Caco-2 (cell line): ENCODE results near the gene TDRD6. TPM values are rescaled to one million over a fixed set of nuclear protein-coding genes. Genes with fewer than 3 reads are reported as not detected.
A peak's percentile ranks its signal among the peaks of the same experiment; 100 is the strongest.

Experiments
- BruUV-seq: library from RNA; stranded (reverse); fragments of 400-500 nt; replicated peaks from 2 replicates; lab custom pipeline; 2021; lab: Mats Ljungman, UMichigan
- CTCF ChIA-PET: fragments of 300-600 bp; sonication (Branson Sonifier 250); formaldehyde crosslinking; loops from one replicate; lab custom pipeline; 2022; ENCODE audit warnings: antibody characterized with exemption; lab: Charles Lee
- POLR2A ChIA-PET: fragments of 300-600 bp; sonication (Branson Sonifier 250); formaldehyde crosslinking; loops from one replicate; lab custom pipeline; 2022; ENCODE audit warnings: antibody characterized with exemption; lab: Charles Lee
- DNase-seq, 2 experiments: peaks; one replicate each; pipeline versions ENCODE4 v3.0.0 to v3.0.0-alpha.2; 2020 to 2022
- H3K27me3 ChIP-seq: replicated peaks from 2 replicates; pipeline ENCODE4 v1.6.0; 2011; ENCODE audit warnings: low read length; ENCODE audit not compliant: control insufficient read depth, insufficient read depth
- H3K36me3 ChIP-seq: 2 replicates; pipeline ENCODE4 v1.5.1; 2011; ENCODE audit warnings: low read length; ENCODE audit not compliant: control insufficient read depth, insufficient read depth
- H3K4me1 ChIP-seq: fragments of 250-450 bp; sonication (Bioruptor Pico); 2 replicates; pipeline ENCODE4 v1.5.1; 2020; ENCODE audit warnings: mild to moderate bottlenecking
- H3K4me3 ChIP-seq: 2 replicates; pipeline ENCODE4 v1.5.1; 2011; ENCODE audit warnings: low read depth, mild to moderate bottlenecking, control low read depth, low read length
- H3K9me3 ChIP-seq: fragments of 250-450 bp; sonication (Bioruptor Pico); 2 replicates; pipeline ENCODE4 v1.5.1; 2020; ENCODE audit warnings: mild to moderate bottlenecking, moderate library complexity
- H3K27ac Mint-ChIP-seq: one replicate; pipeline ENCODE4 v1.8.0; 2022; ENCODE audit warnings: mixed read lengths; ENCODE audit not compliant: unreplicated experiment
- H3K27me3 Mint-ChIP-seq: one replicate; pipeline ENCODE4 v1.8.0; 2022; ENCODE audit warnings: mixed read lengths; ENCODE audit not compliant: insufficient read depth, unreplicated experiment
- H3K36me3 Mint-ChIP-seq: one replicate; pipeline ENCODE4 v1.8.0; 2022; ENCODE audit warnings: mild to moderate bottlenecking, mixed read lengths; ENCODE audit not compliant: insufficient read depth, unreplicated experiment
- H3K4me1 Mint-ChIP-seq: one replicate; pipeline ENCODE4 v1.8.0; 2022; ENCODE audit warnings: low read depth, mixed read lengths; ENCODE audit not compliant: unreplicated experiment
- H3K4me3 Mint-ChIP-seq: one replicate; pipeline ENCODE4 v1.8.0; 2022; ENCODE audit warnings: mild to moderate bottlenecking, moderate library complexity, mixed read lengths; ENCODE audit not compliant: unreplicated experiment
- H3K9me3 Mint-ChIP-seq: one replicate; pipeline ENCODE4 v1.8.0; 2022; ENCODE audit warnings: mixed read lengths; ENCODE audit not compliant: unreplicated experiment
- CTCF ChIP-seq, 2 experiments: fragments of 200-600 bp in 1 of 2; IDR thresholded peaks; 1 replicate in 1 of 2; 2 replicates in 1 of 2; pipeline versions ENCODE4 v1.5.1 to v1.8.0; 2011 to 2022; ENCODE audit warnings: antibody characterized with exemption in 1 of 2, control low read depth in 1 of 2, inconsistent platforms in 1 of 2, low read depth in 1 of 2, low read length in 1 of 2, mild to moderate bottlenecking in 1 of 2, moderate library complexity in 1 of 2; ENCODE audit not compliant: insufficient read depth in 1 of 2, severe bottlenecking in 1 of 2, unreplicated experiment in 1 of 2
- intact Hi-C: fragments of 100-400 bp; cut with micrococcal nuclease; formaldehyde crosslinking; loops from one replicate; pipeline ENCODE4 v1.10.0; 2022; ENCODE audit not compliant: unreplicated experiment
- total RNA-seq: library from RNA; stranded (reverse); gene quantifications from 2 replicates; pipeline ENCODE4 v1.2.3, GENCODE V29; 2022

TDRD6 gene
- total RNA-seq, 1 experiment from 2014 or later = not detected

- no peaks in the 10 kb centered on the region for H3K27me3 ChIP-seq
- Mint-ChIP-seq H3K4me1 (peaks cover 5% of the 10 kb centered on the region), H3K27me3 (peaks cover 10% of the 10 kb centered on the region), H3K4me3 (no peak overlapping the region), H3K27ac (no peak overlapping the region), H3K9me3 (no peaks in the 10 kb centered on the region), H3K36me3 (no peaks in the 10 kb centered on the region)
- ChIA-PET POLR2A (no interaction called here), CTCF (no interaction called here)
- no peaks in the 10 kb centered on the region for H3K36me3 ChIP-seq
- intact Hi-C loops = no loop called here
- peak in 1 of 2 experiments; percentile 1 for DNase-seq
- no peak overlapping the region for H3K4me3 ChIP-seq
- TF ChIP-seq CTCF (IDR thresholded peaks at IDR 0.05; ENCODE audit: insufficient read depth in 1 of 2, low read depth in 1 of 2, low read length in 1 of 2, severe bottlenecking in 1 of 2, unreplicated experiment in 1 of 2) = no peak
- BruUV-seq = no TSS peak
- H3K9me3 ChIP-seq = no peaks in the 10 kb centered on the region
- peaks cover 7% of the 10 kb centered on the region; the same call in 1 of the 2 replicates for H3K4me1 ChIP-seq
These were observed 38.7 kb upstream of the TDRD6 start for GRCh38 chr6:46648869-46649492.

- POLR2A ChIA-PET = no interaction called here
- CTCF ChIA-PET = no interaction called here
These were observed 36.7 kb upstream of the TDRD6 start for GRCh38 chr6:46651006-46651405.

GRCh38 chr6:46651816-46652215 is 35.9 kb upstream of the TDRD6 start:
- H3K36me3 Mint-ChIP-seq = no peaks in the 10 kb centered on the region
- peaks cover 17% of the 10 kb centered on the region for H3K27me3 Mint-ChIP-seq
- intact Hi-C loops = loop anchor here (5.0 kb wide), 1 partner anchor 130 kb away; no protein-coding TSS in a partner anchor
- H3K4me1 Mint-ChIP-seq = peaks cover 5% of the 10 kb centered on the region
- no TSS peak for BruUV-seq
- POLR2A ChIA-PET = no interaction called here
- no peaks in the 10 kb centered on the region for H3K36me3 ChIP-seq
- TF ChIP-seq CTCF (IDR thresholded peaks at IDR 0.05; ENCODE audit: insufficient read depth in 1 of 2, low read depth in 1 of 2, low read length in 1 of 2, severe bottlenecking in 1 of 2, unreplicated experiment in 1 of 2) = no peak
- no peaks in the 10 kb centered on the region for H3K27me3 ChIP-seq
- H3K4me3 Mint-ChIP-seq = peak overlapping the region; percentile 88
- no peak for DNase-seq
- no peaks in the 10 kb centered on the region for H3K9me3 ChIP-seq
- peak overlapping the region; percentile 78 for H3K4me3 ChIP-seq
- H3K9me3 Mint-ChIP-seq = no peaks in the 10 kb centered on the region
- H3K4me1 ChIP-seq = peaks cover 7% of the 10 kb centered on the region; the same call in 1 of the 2 replicates
- CTCF ChIA-PET = no interaction called here
- H3K27ac Mint-ChIP-seq = no peak overlapping the region

More at GRCh38 chr6:46651006-46651405, 36.7 kb upstream of the TDRD6 start:
- no peak overlapping the region for H3K4me3 Mint-ChIP-seq
- no peaks in the 10 kb centered on the region for H3K27me3 ChIP-seq
- BruUV-seq = no TSS peak
- peaks cover 5% of the 10 kb centered on the region for H3K4me1 Mint-ChIP-seq
- H3K4me3 ChIP-seq = no peak overlapping the region
- intact Hi-C loops = loop anchor here (5.0 kb wide), 1 partner anchor 131 kb away; no protein-coding TSS in a partner anchor
- H3K27me3 Mint-ChIP-seq = peaks cover 17% of the 10 kb centered on the region
- H3K36me3 ChIP-seq = no peaks in the 10 kb centered on the region
- no peak for TF ChIP-seq CTCF (IDR thresholded peaks at IDR 0.05; ENCODE audit: insufficient read depth in 1 of 2, low read depth in 1 of 2, low read length in 1 of 2, severe bottlenecking in 1 of 2, unreplicated experiment in 1 of 2)
- peaks cover 7% of the 10 kb centered on the region; the same call in 1 of the 2 replicates for H3K4me1 ChIP-seq
- H3K27ac Mint-ChIP-seq = no peak overlapping the region
- no peak for DNase-seq
- no peaks in the 10 kb centered on the region for H3K36me3 Mint-ChIP-seq
- H3K9me3 Mint-ChIP-seq = no peaks in the 10 kb centered on the region
- H3K9me3 ChIP-seq = no peaks in the 10 kb centered on the region
